Frontal cortex (tissue), 1 donor: ENCODE data around the gene B4GALT7. TPM values are rescaled to one million over a fixed set of nuclear protein-coding genes. Genes with fewer than 3 reads are reported as not detected.

Experiments
- total RNA-seq: library from RNA; depleted of rRNA; stranded (reverse); fragments of >200 nt; gene quantifications from one replicate; pipeline ENCODE4 v1.2.3, GENCODE V29; 2014

The B4GALT7 gene
- total RNA-seq, 1 donor from 2014 or later, result 13.5 TPM

Other genes starting within 250 kb of the B4GALT7 start
- 88.9 TPM for gene LMAN2, start 248.5 kb upstream of the B4GALT7 start, total RNA-seq
- 7.7 TPM for gene RGS14, start 242.2 kb upstream of the B4GALT7 start, total RNA-seq
- gene SLC34A1, start 215.7 kb upstream of the B4GALT7 start, total RNA-seq, result not detected
- 0.82 TPM for gene PFN3, start 199.5 kb upstream of the B4GALT7 start, total RNA-seq
- gene F12, start 190.6 kb upstream of the B4GALT7 start, total RNA-seq, result 2.4 TPM
- gene GRK6, start 173.5 kb upstream of the B4GALT7 start, total RNA-seq, result 25.7 TPM
- 12.2 TPM for gene PRR7, start 153.3 kb upstream of the B4GALT7 start, total RNA-seq
- 187 TPM for gene DBN1, start 126.5 kb upstream of the B4GALT7 start, total RNA-seq
- 6.5 TPM for gene PDLIM7, start 102.5 kb upstream of the B4GALT7 start, total RNA-seq
- 3.3 TPM for gene DOK3, start 90.3 kb upstream of the B4GALT7 start, total RNA-seq
- 77.0 TPM for gene DDX41, start 83.2 kb upstream of the B4GALT7 start, total RNA-seq
- 26.1 TPM for gene FAM193B, start 45.6 kb upstream of the B4GALT7 start, total RNA-seq
- 28.1 TPM for gene TMED9, start 7.9 kb upstream of the B4GALT7 start, total RNA-seq
- 2.4 TPM for gene FAM153A, start 182.8 kb downstream of the B4GALT7 start, total RNA-seq